Neural progenitor cell (in vitro differentiated cells): ENCODE data around the gene LYRM4. TPM values are rescaled to one million over a fixed set of nuclear protein-coding genes. Genes with fewer than 3 reads are reported as not detected.

Experiments
- DNase-seq: peaks from one replicate; pipeline ENCODE4 v3.0.0-alpha.2; 2016; ENCODE audit warnings: low spot score
- H2AFZ ChIP-seq: fragments of 200-600 bp; sonication (generic); replicated peaks from 2 replicates; pipeline ENCODE4 v1.6.1; 2016; ENCODE audit warnings: antibody characterized with exemption
- H3F3A ChIP-seq: fragments of 200-600 bp; sonication (generic); 2 replicates; pipeline ENCODE4 v1.6.1; 2016; ENCODE audit warnings: antibody characterized with exemption, low read depth
- H3K27ac ChIP-seq: fragments of 200-600 bp; sonication (generic); 2 replicates; pipeline ENCODE4 v1.5.1; 2016; ENCODE audit warnings: mild to moderate bottlenecking
- H3K27me3 ChIP-seq: fragments of 200-600 bp; sonication (generic); 2 replicates; pipeline ENCODE4 v1.6.1; 2016; ENCODE audit warnings: mild to moderate bottlenecking, moderate library complexity
- H3K36me3 ChIP-seq: fragments of 200-600 bp; sonication (generic); 2 replicates; pipeline ENCODE4 v1.5.1; 2016
- H3K4me1 ChIP-seq: fragments of 200-600 bp; sonication (generic); 2 replicates; pipeline ENCODE4 v1.6.1; 2016; ENCODE audit warnings: mixed run types
- H3K4me2 ChIP-seq: fragments of 200-600 bp; sonication (generic); 2 replicates; pipeline ENCODE4 v1.6.1; 2016
- H3K4me3 ChIP-seq: fragments of 200-600 bp; sonication (generic); 2 replicates; pipeline ENCODE4 v1.5.1; 2016
- H3K79me2 ChIP-seq: fragments of 200-600 bp; sonication (generic); 2 replicates; pipeline ENCODE4 v1.6.1; 2016; ENCODE audit warnings: low read depth
- H3K9ac ChIP-seq: fragments of 200-600 bp; sonication (generic); 2 replicates; pipeline ENCODE4 v1.6.1; 2016
- H3K9me3 ChIP-seq: fragments of 200-600 bp; sonication (generic); 2 replicates; pipeline ENCODE4 v1.5.1; 2016; ENCODE audit warnings: low read depth
- H4K20me1 ChIP-seq: fragments of 200-600 bp; sonication (generic); 2 replicates; pipeline ENCODE4 v1.6.1; 2016; ENCODE audit warnings: low read depth
- H3K27ac Mint-ChIP-seq: 3 replicates; pipeline ENCODE4 v1.8.0; 2021; ENCODE audit warnings: mixed read lengths
- H3K27me3 Mint-ChIP-seq: 2 replicates; pipeline ENCODE4 v1.8.0; 2022; ENCODE audit warnings: low read depth, mild to moderate bottlenecking, inconsistent platforms, moderate library complexity, mixed read lengths; ENCODE audit not compliant: insufficient read depth
- H3K36me3 Mint-ChIP-seq: 3 replicates; pipeline ENCODE4 v1.8.0; 2021; ENCODE audit warnings: mixed read lengths
- H3K4me1 Mint-ChIP-seq: 3 replicates; pipeline ENCODE4 v1.8.0; 2021; ENCODE audit warnings: mixed read lengths
- H3K4me3 Mint-ChIP-seq: 3 replicates; pipeline ENCODE4 v1.8.0; 2021; ENCODE audit warnings: mild to moderate bottlenecking, moderate library complexity, mixed read lengths
- H3K9me3 Mint-ChIP-seq: 3 replicates; pipeline ENCODE4 v1.8.0; 2020; ENCODE audit warnings: mixed read lengths
- CTCF ChIP-seq: fragments of 200-600 bp; sonication (generic); IDR thresholded peaks from 2 replicates; pipeline ENCODE4 v1.5.1; 2017; ENCODE audit warnings: antibody characterized with exemption, mild to moderate bottlenecking
- EZH2 ChIP-seq: fragments of 200-600 bp; sonication (generic); IDR thresholded peaks from 2 replicates; pipeline ENCODE4 v1.6.1; 2017; ENCODE audit warnings: antibody characterized with exemption, mild to moderate bottlenecking, moderate library complexity
- EZH2phosphoT487 ChIP-seq: fragments of 200-600 bp; sonication (generic); IDR thresholded peaks from 2 replicates; pipeline ENCODE4 v1.6.1; 2017; ENCODE audit warnings: antibody characterized with exemption
- total RNA-seq: library from RNA; depleted of rRNA; stranded (reverse); fragments of >200 nt; gene quantifications from 2 replicates; pipeline ENCODE4 v1.2.3, GENCODE V29; 2015; ENCODE audit warnings: low replicate concordance

LYRM4 gene
- total RNA-seq, 1 donor from 2014 or later = 23.9 TPM

GRCh38 chr6:5108068-5108467 lies 152.7 kb downstream of the LYRM4 start:
- H3K4me2 ChIP-seq = no peak overlapping the region
- H3K9me3 ChIP-seq = no peaks in the 10 kb centered on the region
- H4K20me1 ChIP-seq = no peaks in the 10 kb centered on the region
- no peak overlapping the region for H3K27ac ChIP-seq
- no peak overlapping the region for H3K4me3 Mint-ChIP-seq
- TF ChIP-seq CTCF (no peak), EZH2phosphoT487 (no peak), EZH2 (no peak)
- H3K27me3 ChIP-seq = no peaks in the 10 kb centered on the region
- H3K4me1 ChIP-seq = peaks cover 4% of the 10 kb centered on the region
- H3K27ac Mint-ChIP-seq = peak overlapping the region; percentile 50
- H3K9me3 Mint-ChIP-seq = no peaks in the 10 kb centered on the region
- peaks cover 18% of the 10 kb centered on the region for H3K36me3 Mint-ChIP-seq
- no peak overlapping the region for H3K9ac ChIP-seq
- H2AFZ ChIP-seq = no peak overlapping the region
- no peaks in the 10 kb centered on the region for H3K79me2 ChIP-seq
- peaks cover 11% of the 10 kb centered on the region for H3K4me1 Mint-ChIP-seq
- DNase-seq = no peak
- no peak overlapping the region for H3K4me3 ChIP-seq
- no peaks in the 10 kb centered on the region for H3F3A ChIP-seq
- no peaks in the 10 kb centered on the region for H3K36me3 ChIP-seq
- H3K27me3 Mint-ChIP-seq = no peaks in the 10 kb centered on the region

- peaks cover 11% of the 10 kb centered on the region for H3K4me1 Mint-ChIP-seq
- no peak overlapping the region for H3K27ac Mint-ChIP-seq
- no peaks in the 10 kb centered on the region for H3K27me3 Mint-ChIP-seq
- H3K36me3 ChIP-seq = no peaks in the 10 kb centered on the region
- H3K4me3 ChIP-seq = no peak overlapping the region
- no peak overlapping the region for H2AFZ ChIP-seq
- peaks cover 4% of the 10 kb centered on the region for H3K4me1 ChIP-seq
- no peak overlapping the region for H3K4me3 Mint-ChIP-seq
- H3K36me3 Mint-ChIP-seq = peaks cover 18% of the 10 kb centered on the region
- H3K27ac ChIP-seq = no peak overlapping the region
- DNase-seq = no peak
- H3K9me3 Mint-ChIP-seq = no peaks in the 10 kb centered on the region
- H3K27me3 ChIP-seq = no peaks in the 10 kb centered on the region
- H3F3A ChIP-seq = no peaks in the 10 kb centered on the region
- TF ChIP-seq EZH2phosphoT487 (no peak), CTCF (no peak), EZH2 (no peak)
- H4K20me1 ChIP-seq = no peaks in the 10 kb centered on the region
- no peaks in the 10 kb centered on the region for H3K9me3 ChIP-seq
- no peaks in the 10 kb centered on the region for H3K79me2 ChIP-seq
- H3K9ac ChIP-seq = no peak overlapping the region
- H3K4me2 ChIP-seq = peak overlapping the region; percentile 8
These were observed 153.4 kb downstream of the LYRM4 start for GRCh38 chr6:5107341-5107740.

GRCh38 chr6:5105146-5105545 lies 155.6 kb downstream of the LYRM4 start:
- no peak overlapping the region for H3K4me3 Mint-ChIP-seq
- no peaks in the 10 kb centered on the region for H4K20me1 ChIP-seq
- no peaks in the 10 kb centered on the region for H3K79me2 ChIP-seq
- TF ChIP-seq EZH2phosphoT487 (no peak), CTCF (no peak)
- H3K27ac ChIP-seq = no peak overlapping the region
- no peaks in the 10 kb centered on the region for H3K27me3 ChIP-seq
- no peaks in the 10 kb centered on the region for H3K36me3 ChIP-seq
- H3K9me3 ChIP-seq = no peaks in the 10 kb centered on the region
- H2AFZ ChIP-seq = no peak overlapping the region
- H3K4me3 ChIP-seq = no peak overlapping the region
- H3K4me1 ChIP-seq = peaks cover 4% of the 10 kb centered on the region
- no peaks in the 10 kb centered on the region for H3K9me3 Mint-ChIP-seq
- H3K27ac Mint-ChIP-seq = no peak overlapping the region
- no peak for DNase-seq
- H3K36me3 Mint-ChIP-seq = peaks cover 7% of the 10 kb centered on the region
- H3K27me3 Mint-ChIP-seq = no peaks in the 10 kb centered on the region
- peaks cover 11% of the 10 kb centered on the region for H3K4me1 Mint-ChIP-seq
- H3K9ac ChIP-seq = no peak overlapping the region
- no peaks in the 10 kb centered on the region for H3F3A ChIP-seq
- H3K4me2 ChIP-seq = no peak overlapping the region
